A549 (cell line): ENCODE data around the gene PDE1C. TPM values are rescaled to one million over a fixed set of nuclear protein-coding genes. Genes with fewer than 3 reads are reported as not detected.

Source experiments
- ATAC-seq, 2 experiments: fragments of 200-7000 bp in 1 of 2; fragments of >200 bp in 1 of 2; cut with Nextera tagmentation in 1 of 2; cut with Tn5 transposase in 1 of 2; 3 replicates each; pipeline versions ENCODE4 v1.8.0 to v1.9.1; 2018 to 2020; ENCODE audit warnings: mild to moderate bottlenecking in 1 of 2, moderate library complexity in 1 of 2
- CTCF ChIA-PET: fragments of 300-600 bp; sonication (Branson Sonifier 250); formaldehyde crosslinking; extraction: SDS; loops from one replicate; lab custom pipeline; 2021; ENCODE audit warnings: antibody characterized with exemption, inconsistent platforms; lab: Yijun Ruan, JAX
- POLR2A ChIA-PET: fragments of 350-600 bp; formaldehyde crosslinking; extraction: SDS; loops from one replicate; lab custom pipeline; 2021; ENCODE audit warnings: antibody characterized with exemption, inconsistent platforms; lab: Yijun Ruan, JAX
- DNase-seq, 2 experiments: peaks; one replicate each; pipeline versions ENCODE4 v3.0.0 to v3.0.0-alpha.2; 2011 to 2016; ENCODE audit warnings: low read depth in 1 of 2, low spot score in 1 of 2
- FAIRE-seq: peaks from 2 replicates; lab custom pipeline; 2011; peaks lifted over from hg19 to GRCh38; lab: Jason Lieb, UNC
- H3K27ac ChIP-seq, 2 experiments: fragments of >200 bp; sonication (Bioruptor Twin); formaldehyde crosslinking; 3 replicates each; pipeline ENCODE4 v1.5.1; 2016 to 2017
- H3K4me1 ChIP-seq: fragments of >200 bp; sonication (Bioruptor Twin); formaldehyde crosslinking; 3 replicates; pipeline ENCODE4 v1.6.1; 2016
- H3K4me2 ChIP-seq: fragments of >200 bp; sonication (Bioruptor Twin); formaldehyde crosslinking; 3 replicates; pipeline ENCODE4 v1.6.1; 2016
- H3K4me3 ChIP-seq: fragments of >200 bp; sonication (Bioruptor Twin); formaldehyde crosslinking; 3 replicates; pipeline ENCODE4 v1.5.1; 2016
- H3K9me3 ChIP-seq: fragments of >200 bp; sonication (Bioruptor Twin); formaldehyde crosslinking; 3 replicates; pipeline ENCODE4 v1.6.1; 2016
- BHLHE40 ChIP-seq: IDR thresholded peaks from 2 replicates; pipeline ENCODE4 v1.6.1; 2012; ENCODE audit warnings: low read depth, low read length, inconsistent platforms
- CBX2 ChIP-seq: fragments of 200-600 bp; sonication (generic); IDR thresholded peaks from 2 replicates; pipeline ENCODE4 v1.6.1; 2016; ENCODE audit warnings: low read depth, mild to moderate bottlenecking, borderline replicate concordance
- CEBPB ChIP-seq, 2 experiments: fragments of >200 bp in 1 of 2; sonication (Bioruptor Twin) in 1 of 2; formaldehyde crosslinking in 1 of 2; IDR thresholded peaks; 2 replicates each; pipeline ENCODE4 v1.6.1; 2012 to 2016
- CHD4 ChIP-seq: fragments of 200-600 bp; sonication (generic); IDR thresholded peaks from 2 replicates; pipeline ENCODE4 v1.6.1; 2016; ENCODE audit warnings: antibody characterized with exemption, mild to moderate bottlenecking, borderline replicate concordance
- E2F6 ChIP-seq: IDR thresholded peaks from 2 replicates; pipeline ENCODE4 v1.6.1; 2012; ENCODE audit warnings: low read depth, borderline replicate concordance
- FOSB ChIP-seq: fragments of 250-450 bp; sonication (Bioruptor Pico); IDR thresholded peaks from 2 replicates; pipeline ENCODE4 v1.5.0; 2020; ENCODE audit warnings: mild to moderate bottlenecking, moderate library complexity
- GATA3 ChIP-seq: IDR thresholded peaks from 2 replicates; pipeline ENCODE4 v1.6.1; 2012; ENCODE audit warnings: borderline replicate concordance
- HOXB13 ChIP-seq: fragments of 250-450 bp; sonication (Bioruptor Pico); IDR thresholded peaks from 2 replicates; pipeline ENCODE4 v1.5.0; 2020; ENCODE audit warnings: low read depth, mild to moderate bottlenecking, moderate library complexity
- KDM5A ChIP-seq: fragments of 200-600 bp; sonication (generic); IDR thresholded peaks from 2 replicates; pipeline ENCODE4 v1.6.1; 2016; ENCODE audit warnings: antibody characterized with exemption, mild to moderate bottlenecking
- MAZ ChIP-seq: fragments of 150-350 bp; IDR thresholded peaks from 2 replicates; pipeline ENCODE4 v1.6.1; 2014; ENCODE audit warnings: antibody characterized with exemption, low read depth, low read length, borderline replicate concordance
- POLR2A ChIP-seq: IDR thresholded peaks from 2 replicates; pipeline ENCODE4 v1.6.1; 2012; ENCODE audit warnings: mild to moderate bottlenecking, low read length
- RAD21 ChIP-seq, 2 experiments: fragments of >200 bp in 1 of 2; sonication (Bioruptor Twin) in 1 of 2; formaldehyde crosslinking in 1 of 2; IDR thresholded peaks in 1 of 2; conservative IDR thresholded peaks in 1 of 2; 2 replicates in 1 of 2; 3 replicates in 1 of 2; pipeline ENCODE4 v1.6.1; 2012 to 2018; ENCODE audit warnings: inconsistent platforms in 1 of 2
- RCOR1 ChIP-seq: fragments of 150-350 bp; IDR thresholded peaks from 2 replicates; pipeline ENCODE4 v1.6.1; 2014; ENCODE audit warnings: antibody characterized with exemption, low read length, low read depth
- SMC3 ChIP-seq: fragments of >200 bp; sonication (Bioruptor Twin); formaldehyde crosslinking; IDR thresholded peaks from 3 replicates; pipeline ENCODE4 v1.6.1; 2018; ENCODE audit warnings: inconsistent platforms
- SREBF2 ChIP-seq: fragments of 450-650 bp; IDR thresholded peaks from 2 replicates; pipeline ENCODE4 v1.6.1; 2014; ENCODE audit warnings: mild to moderate bottlenecking, moderate library complexity
- ZFP36 ChIP-seq: fragments of 450-650 bp; IDR thresholded peaks from 2 replicates; pipeline ENCODE4 v1.6.1; 2014; ENCODE audit warnings: borderline replicate concordance; ENCODE audit not compliant: partially characterized antibody
- WGBS: methylation state at CpG from one replicate; pipeline ENCODE4 v1.1.6; 2017; ENCODE audit errors: missing lambda C conversion rate; 5-methylcytosine and 5-hydroxymethylcytosine counted together
- polyA plus RNA-seq, 4 experiments: library from polyadenylated mRNA; depleted of rRNA in 3 of 4; stranded (reverse); fragments of >200 nt; fragmentation: RNase III in 1 of 4; extraction: RNeasy Plus Mini Kit Qiagen cat#74134 plus additional on column Dnase treatment in 1 of 4; gene quantifications; 2 replicates in 3 of 4; 3 replicates in 1 of 4; pipeline ENCODE4 v1.2.3, GENCODE V29; 2011 to 2017
- TF ChIP-seq, protein P1 (sequence below): fragments of >200 bp; sonication (Bioruptor Twin); formaldehyde crosslinking; IDR thresholded peaks from 3 replicates; pipeline ENCODE4 v1.5.1; 2016
- TF ChIP-seq, protein P2 (sequence below): IDR thresholded peaks from 2 replicates; pipeline ENCODE4 v1.6.1; 2012
- TF ChIP-seq, protein P3 (sequence below): IDR thresholded peaks from 2 replicates; pipeline ENCODE4 v1.6.1; 2012

The PDE1C gene
- polyA plus RNA-seq, 2 of the 4 experiments (the other 2 are of a cell fraction), result 8.0 to 11.0 TPM

DNA sequence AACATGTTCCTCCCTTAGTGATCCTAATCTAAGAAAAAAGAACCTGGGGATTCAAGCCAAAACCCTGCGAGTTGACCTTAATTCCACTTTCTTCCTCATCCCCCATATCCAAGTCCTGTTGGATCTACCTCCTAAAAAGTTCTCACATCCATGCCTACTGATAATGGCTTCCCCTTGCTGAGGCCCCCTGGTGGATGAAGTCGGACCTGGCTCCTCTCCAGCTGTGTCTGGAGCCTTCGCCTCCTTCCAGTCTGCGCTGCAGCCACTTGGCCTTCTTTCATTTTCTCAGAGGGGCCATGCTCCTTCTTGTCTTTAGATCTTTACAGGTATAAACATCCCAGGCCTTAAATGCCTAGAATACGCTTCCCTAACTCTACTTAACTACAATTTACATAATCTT, 8.1 kb downstream of the PDE1C start:
- Histone ChIP-seq H3K4me1 (peaks cover 39% of the 10 kb centered on the region), H3K4me3 (no peak overlapping the region), H3K27ac (peak overlapping the region in 1 of 2 experiments; percentile 27; a peak in 2 of 6 replicates), H3K9me3 (no peaks in the 10 kb centered on the region), H3K4me2 (peak overlapping the region; percentile 3; the same call in 1 of the 3 replicates)
- FAIRE-seq (no peak), DNase-seq (peak; percentile 58 to 78), ATAC-seq (peak; percentile 72 to 88; a peak in 4 of 6 replicates)
- TF ChIP-seq, protein P1, sequence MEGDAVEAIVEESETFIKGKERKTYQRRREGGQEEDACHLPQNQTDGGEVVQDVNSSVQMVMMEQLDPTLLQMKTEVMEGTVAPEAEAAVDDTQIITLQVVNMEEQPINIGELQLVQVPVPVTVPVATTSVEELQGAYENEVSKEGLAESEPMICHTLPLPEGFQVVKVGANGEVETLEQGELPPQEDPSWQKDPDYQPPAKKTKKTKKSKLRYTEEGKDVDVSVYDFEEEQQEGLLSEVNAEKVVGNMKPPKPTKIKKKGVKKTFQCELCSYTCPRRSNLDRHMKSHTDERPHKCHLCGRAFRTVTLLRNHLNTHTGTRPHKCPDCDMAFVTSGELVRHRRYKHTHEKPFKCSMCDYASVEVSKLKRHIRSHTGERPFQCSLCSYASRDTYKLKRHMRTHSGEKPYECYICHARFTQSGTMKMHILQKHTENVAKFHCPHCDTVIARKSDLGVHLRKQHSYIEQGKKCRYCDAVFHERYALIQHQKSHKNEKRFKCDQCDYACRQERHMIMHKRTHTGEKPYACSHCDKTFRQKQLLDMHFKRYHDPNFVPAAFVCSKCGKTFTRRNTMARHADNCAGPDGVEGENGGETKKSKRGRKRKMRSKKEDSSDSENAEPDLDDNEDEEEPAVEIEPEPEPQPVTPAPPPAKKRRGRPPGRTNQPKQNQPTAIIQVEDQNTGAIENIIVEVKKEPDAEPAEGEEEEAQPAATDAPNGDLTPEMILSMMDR, result peak; percentile 51; the same call in 2 of the 3 replicates
- peak; percentile 56 to 63 for TF ChIP-seq RAD21 (conservative IDR thresholded peaks at IDR 0.05 in 1 of 2, IDR thresholded peaks at IDR 0.05 in 1 of 2)
- peak; percentile 63; the same call in 2 of the 3 replicates for TF ChIP-seq SMC3
- TF ChIP-seq, protein P2, sequence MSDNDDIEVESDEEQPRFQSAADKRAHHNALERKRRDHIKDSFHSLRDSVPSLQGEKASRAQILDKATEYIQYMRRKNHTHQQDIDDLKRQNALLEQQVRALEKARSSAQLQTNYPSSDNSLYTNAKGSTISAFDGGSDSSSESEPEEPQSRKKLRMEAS, result 0 out of 2 replicates have a peak, but pooled peaks have one; percentile 40
- no peak for TF ChIP-seq RCOR1
- TF ChIP-seq GATA3, result no peak
- POLR2A ChIA-PET, result no interaction called here
- CTCF ChIA-PET, result interaction anchor here (0.8 to 3.0 kb wide), 9 partner anchors 8 to 325 kb away, joined by 3 to 11 read pairs (median 4); partner anchors contain the start of gene PDE1C
- 60% methylated on average over 5 of the region's 5 CpGs for WGBS

GRCh38 chr7:32061346-32061745, 8.9 kb downstream of the PDE1C start:
- POLR2A ChIA-PET, result no interaction called here
- H3K27ac ChIP-seq, result peak overlapping the region; percentile 4 to 82; a peak in 3 of 6 replicates
- peaks cover 39% of the 10 kb centered on the region for H3K4me1 ChIP-seq
- FAIRE-seq, result no peak
- TF ChIP-seq POLR2A (no peak), FOSB (no peak)
- TF ChIP-seq, all 56 proteins: peak for 0
- no peaks in the 10 kb centered on the region for H3K9me3 ChIP-seq
- no peak overlapping the region for H3K4me2 ChIP-seq
- no peak for ATAC-seq
- H3K4me3 ChIP-seq, result no peak overlapping the region
- CTCF ChIA-PET, result interaction anchor here (1.1 to 3.0 kb wide), 5 partner anchors 9 to 317 kb away, joined by 4 to 11 read pairs (median 5); partner anchors contain the start of gene PDE1C
- 86% methylated on average over 3 of the region's 3 CpGs for WGBS
- DNase-seq, result no peak

DNA sequence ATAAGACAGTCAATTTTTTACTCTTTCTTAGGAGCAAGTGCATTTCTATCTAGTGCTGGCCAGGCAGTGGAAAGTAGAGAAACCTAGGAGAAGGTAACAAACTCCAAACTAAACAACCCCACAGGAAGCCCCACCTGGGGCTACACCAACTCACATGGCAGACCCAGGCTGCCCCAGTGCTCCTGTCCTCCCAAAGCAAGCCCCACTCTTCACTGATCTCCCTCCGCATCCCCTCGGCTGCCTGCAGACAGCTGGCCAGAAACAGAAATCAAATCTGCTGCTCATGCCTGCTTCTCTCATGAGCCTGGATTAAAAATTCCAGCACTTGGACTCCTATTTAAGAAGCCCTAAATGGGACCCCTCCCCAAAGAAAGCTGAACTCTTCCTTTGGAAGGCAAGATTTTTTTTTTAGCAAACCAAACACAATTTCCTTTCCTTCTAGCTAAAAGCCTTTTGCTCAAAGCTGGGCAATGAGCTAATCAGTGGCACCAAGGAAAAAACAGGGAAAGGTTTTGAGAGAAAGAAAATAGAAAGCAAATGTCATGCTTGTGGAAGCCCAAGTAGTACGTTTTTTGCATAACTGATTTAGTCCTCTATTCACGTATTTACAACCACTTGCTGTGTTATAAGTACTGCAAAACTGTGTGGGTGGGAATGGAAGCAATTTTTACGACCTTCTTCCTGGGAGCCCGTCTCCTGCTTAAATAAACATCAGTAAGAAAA, 10.8 kb downstream of the PDE1C start:
- ChIA-PET CTCF (interaction anchor here (1.2 to 3.0 kb wide), 5 partner anchors 9 to 137 kb away, joined by 3 to 11 read pairs (median 3); partner anchors contain the start of gene PDE1C), POLR2A (interaction anchor here (1.1 kb wide), 1 partner anchor 16 kb away, joined by 5 read pairs; no protein-coding TSS in a partner anchor)
- H3K27ac ChIP-seq, result peak overlapping the region; percentile 59 to 82
- 21% methylated on average over 6 of the region's 6 CpGs for WGBS
- no peaks in the 10 kb centered on the region for H3K9me3 ChIP-seq
- peaks cover 39% of the 10 kb centered on the region for H3K4me1 ChIP-seq
- TF ChIP-seq CHD4 (no peak), BHLHE40 (no peak), POLR2A (no peak), MAZ (no peak), HOXB13 (CRISPR knock-in tag) (no peak), CBX2 (no peak), SREBF2 (no peak), E2F6 (no peak), SMC3 (no peak), ZFP36 (no peak), KDM5A (no peak), CEBPB (IDR thresholded peaks at IDR 0.05) (no peak), RAD21 (conservative IDR thresholded peaks at IDR 0.05 in 1 of 2, IDR thresholded peaks at IDR 0.05 in 1 of 2) (no peak), RCOR1 (no peak)
- TF ChIP-seq, protein P3, sequence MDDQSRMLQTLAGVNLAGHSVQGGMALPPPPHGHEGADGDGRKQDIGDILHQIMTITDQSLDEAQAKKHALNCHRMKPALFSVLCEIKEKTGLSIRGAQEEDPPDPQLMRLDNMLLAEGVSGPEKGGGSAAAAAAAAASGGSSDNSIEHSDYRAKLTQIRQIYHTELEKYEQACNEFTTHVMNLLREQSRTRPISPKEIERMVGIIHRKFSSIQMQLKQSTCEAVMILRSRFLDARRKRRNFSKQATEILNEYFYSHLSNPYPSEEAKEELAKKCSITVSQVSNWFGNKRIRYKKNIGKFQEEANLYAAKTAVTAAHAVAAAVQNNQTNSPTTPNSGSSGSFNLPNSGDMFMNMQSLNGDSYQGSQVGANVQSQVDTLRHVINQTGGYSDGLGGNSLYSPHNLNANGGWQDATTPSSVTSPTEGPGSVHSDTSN, result no peak
- TF ChIP-seq, all 56 proteins: peak for 0
- peak; percentile 28 for FAIRE-seq
- Histone ChIP-seq H3K4me3 (peak overlapping the region; percentile 17; the same call in 2 of the 3 replicates), H3K4me2 (peak overlapping the region; percentile 85)
- ATAC-seq, result peak in 1 of 2 experiments; percentile 40; a peak in 4 of 6 replicates
- no peak for DNase-seq
